HEK293 (cell line): ENCODE results near the gene EMD.
A peak's percentile ranks its signal among the peaks of the same experiment; 100 is the strongest.

Experiments
- BCL11A ChIP-seq: fragments of 450-650 bp; formaldehyde crosslinking; IDR thresholded peaks from 2 replicates; pipeline ENCODE4 v1.5.1; 2016; ENCODE audit warnings: low read depth, missing biosample characterization, missing genetic modification characterization
- IKZF3 ChIP-seq: fragments of 450-650 bp; IDR thresholded peaks from 2 replicates; pipeline ENCODE4 v1.5.0; 2018; ENCODE audit warnings: missing biosample characterization, mild to moderate bottlenecking, missing genetic modification characterization, moderate library complexity
- KLF10 ChIP-seq: fragments of 450-650 bp; IDR thresholded peaks from 2 replicates; pipeline ENCODE4 v1.5.1; 2018; ENCODE audit warnings: missing biosample characterization, mild to moderate bottlenecking, missing genetic modification characterization
- KLF16 ChIP-seq: fragments of 450-650 bp; formaldehyde crosslinking; IDR thresholded peaks from 2 replicates; pipeline ENCODE4 v1.5.1; 2017; ENCODE audit warnings: missing biosample characterization, missing genetic modification characterization
- KLF8 ChIP-seq: fragments of 450-650 bp; formaldehyde crosslinking; IDR thresholded peaks from 2 replicates; pipeline ENCODE4 v1.5.1; 2016; ENCODE audit warnings: missing biosample characterization, missing genetic modification characterization
- KLF9 ChIP-seq: fragments of 450-650 bp; formaldehyde crosslinking; IDR thresholded peaks from 2 replicates; pipeline ENCODE4 v1.5.1; 2016; ENCODE audit warnings: missing biosample characterization, missing genetic modification characterization, low read depth
- ZBTB17 ChIP-seq: fragments of 450-650 bp; formaldehyde crosslinking; IDR thresholded peaks from 2 replicates; pipeline ENCODE4 v1.5.1; 2016; ENCODE audit warnings: missing biosample characterization, missing genetic modification characterization
- ZEB2 ChIP-seq: fragments of 450-650 bp; formaldehyde crosslinking; IDR thresholded peaks from 2 replicates; pipeline ENCODE4 v1.5.1; 2016; ENCODE audit warnings: missing biosample characterization, missing genetic modification characterization
- ZNF138 ChIP-seq: fragments of 450-650 bp; formaldehyde crosslinking; IDR thresholded peaks from 2 replicates; pipeline ENCODE4 v1.5.1; 2016; ENCODE audit warnings: missing biosample characterization, missing genetic modification characterization, borderline replicate concordance
- ZNF155 ChIP-seq: fragments of 450-650 bp; formaldehyde crosslinking; IDR thresholded peaks from 2 replicates; pipeline ENCODE4 v1.5.1; 2016; ENCODE audit warnings: missing biosample characterization, missing genetic modification characterization
- ZNF248 ChIP-seq: fragments of 450-650 bp; formaldehyde crosslinking; IDR thresholded peaks from 2 replicates; pipeline ENCODE4 v1.5.1; 2017; ENCODE audit warnings: missing biosample characterization, missing genetic modification characterization
- ZNF274 ChIP-seq, 2 experiments: fragments of 200-500 bp in 1 of 2; fragments of 450-650 bp in 1 of 2; sonication (Bioruptor generic) in 1 of 2; formaldehyde crosslinking in 1 of 2; IDR thresholded peaks; 2 replicates each; pipeline versions ENCODE4 v1.5.1 to v1.6.1; 2014 to 2016; ENCODE audit warnings: borderline replicate concordance in 1 of 2, inconsistent platforms in 1 of 2, low read length in 1 of 2, missing biosample characterization in 1 of 2, missing genetic modification characterization in 1 of 2
- ZNF560 ChIP-seq: fragments of 450-650 bp; formaldehyde crosslinking; IDR thresholded peaks from 2 replicates; pipeline ENCODE4 v1.5.1; 2017; ENCODE audit warnings: missing biosample characterization, missing genetic modification characterization, borderline replicate concordance
- ZNF571 ChIP-seq: fragments of 450-650 bp; formaldehyde crosslinking; IDR thresholded peaks from 2 replicates; pipeline ENCODE4 v1.5.0; 2017; ENCODE audit warnings: missing biosample characterization, missing genetic modification characterization
- ZNF600 ChIP-seq: fragments of 450-650 bp; formaldehyde crosslinking; IDR thresholded peaks from 2 replicates; pipeline ENCODE4 v1.5.1; 2016; ENCODE audit warnings: missing biosample characterization, missing genetic modification characterization
- ZNF623 ChIP-seq: fragments of 450-650 bp; formaldehyde crosslinking; IDR thresholded peaks from 2 replicates; pipeline ENCODE4 v1.5.1; 2016; ENCODE audit warnings: missing biosample characterization, missing genetic modification characterization
- ZNF645 ChIP-seq: fragments of 450-650 bp; formaldehyde crosslinking; IDR thresholded peaks from 2 replicates; pipeline ENCODE4; 2016; ENCODE audit warnings: missing biosample characterization, missing genetic modification characterization
- ZNF660 ChIP-seq: fragments of 450-650 bp; IDR thresholded peaks from 2 replicates; pipeline ENCODE4 v1.5.1; 2018; ENCODE audit warnings: missing biosample characterization, mild to moderate bottlenecking, missing genetic modification characterization
- ZNF677 ChIP-seq: fragments of 450-650 bp; IDR thresholded peaks from 2 replicates; pipeline ENCODE4 v1.5.0; 2018; ENCODE audit warnings: missing biosample characterization, mild to moderate bottlenecking, missing genetic modification characterization, moderate library complexity
- ZNF792 ChIP-seq: fragments of 450-650 bp; formaldehyde crosslinking; IDR thresholded peaks from 2 replicates; pipeline ENCODE4 v1.5.1; 2016; ENCODE audit warnings: missing biosample characterization, missing genetic modification characterization
- ZSCAN5A ChIP-seq: fragments of 450-650 bp; formaldehyde crosslinking; IDR thresholded peaks from 2 replicates; pipeline ENCODE4 v1.5.1; 2016; ENCODE audit warnings: missing biosample characterization, missing genetic modification characterization
- TF ChIP-seq, protein P1 (sequence below): fragments of 450-650 bp; formaldehyde crosslinking; conservative IDR thresholded peaks from 2 replicates; pipeline ENCODE4 v1.5.1; 2016; ENCODE audit warnings: low read depth, missing biosample characterization, missing genetic modification characterization
- TF ChIP-seq, protein P2 (sequence below): fragments of 450-650 bp; formaldehyde crosslinking; IDR thresholded peaks from 2 replicates; pipeline ENCODE4 v1.5.1; 2016; ENCODE audit warnings: missing biosample characterization, missing genetic modification characterization, borderline replicate concordance
- TF ChIP-seq, protein P3 (sequence below): fragments of 450-650 bp; formaldehyde crosslinking; IDR thresholded peaks from 2 replicates; pipeline ENCODE4 v1.5.1; 2016; ENCODE audit warnings: missing biosample characterization, missing genetic modification characterization
- TF ChIP-seq, protein P4 (sequence below): fragments of 450-650 bp; formaldehyde crosslinking; IDR thresholded peaks from 2 replicates; pipeline ENCODE4 v1.5.1; 2016; ENCODE audit warnings: missing biosample characterization, missing genetic modification characterization

Gene EMD

GRCh38 chrX:154370300-154371016, 8.6 kb upstream of the EMD start (continued):
- TF ChIP-seq, protein P1, sequence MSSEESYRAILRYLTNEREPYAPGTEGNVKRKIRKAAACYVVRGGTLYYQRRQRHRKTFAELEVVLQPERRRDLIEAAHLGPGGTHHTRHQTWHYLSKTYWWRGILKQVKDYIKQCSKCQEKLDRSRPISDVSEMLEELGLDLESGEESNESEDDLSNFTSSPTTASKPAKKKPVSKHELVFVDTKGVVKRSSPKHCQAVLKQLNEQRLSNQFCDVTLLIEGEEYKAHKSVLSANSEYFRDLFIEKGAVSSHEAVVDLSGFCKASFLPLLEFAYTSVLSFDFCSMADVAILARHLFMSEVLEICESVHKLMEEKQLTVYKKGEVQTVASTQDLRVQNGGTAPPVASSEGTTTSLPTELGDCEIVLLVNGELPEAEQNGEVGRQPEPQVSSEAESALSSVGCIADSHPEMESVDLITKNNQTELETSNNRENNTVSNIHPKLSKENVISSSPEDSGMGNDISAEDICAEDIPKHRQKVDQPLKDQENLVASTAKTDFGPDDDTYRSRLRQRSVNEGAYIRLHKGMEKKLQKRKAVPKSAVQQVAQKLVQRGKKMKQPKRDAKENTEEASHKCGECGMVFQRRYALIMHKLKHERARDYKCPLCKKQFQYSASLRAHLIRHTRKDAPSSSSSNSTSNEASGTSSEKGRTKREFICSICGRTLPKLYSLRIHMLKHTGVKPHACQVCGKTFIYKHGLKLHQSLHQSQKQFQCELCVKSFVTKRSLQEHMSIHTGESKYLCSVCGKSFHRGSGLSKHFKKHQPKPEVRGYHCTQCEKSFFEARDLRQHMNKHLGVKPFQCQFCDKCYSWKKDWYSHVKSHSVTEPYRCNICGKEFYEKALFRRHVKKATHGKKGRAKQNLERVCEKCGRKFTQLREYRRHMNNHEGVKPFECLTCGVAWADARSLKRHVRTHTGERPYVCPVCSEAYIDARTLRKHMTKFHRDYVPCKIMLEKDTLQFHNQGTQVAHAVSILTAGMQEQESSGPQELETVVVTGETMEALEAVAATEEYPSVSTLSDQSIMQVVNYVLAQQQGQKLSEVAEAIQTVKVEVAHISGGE: peak; percentile 30; the same call in 1 of the 2 replicates
- TF ChIP-seq ZNF645 (tag by site-specific recombination) (0 out of 2 replicates have a peak, but pooled peaks have one; percentile 64), ZNF274 (IDR thresholded peaks at IDR 0.05; ENCODE audit: low read length) (no peak), ZNF274 (tag by site-specific recombination; IDR thresholded peaks at IDR 0.05; ENCODE audit: borderline replicate concordance) (no peak), ZNF560 (tag by site-specific recombination) (no peak), ZEB2 (tag by site-specific recombination) (no peak), ZNF155 (no peak), ZSCAN5A (no peak), ZNF792 (no peak), ZNF571 (tag by site-specific recombination) (no peak), ZNF677 (tag by site-specific recombination) (0 out of 2 replicates have a peak, but pooled peaks have one; percentile 1), ZBTB17 (tag by site-specific recombination) (no peak), KLF10 (tag by site-specific recombination) (peak; percentile 12; the same call in 1 of the 2 replicates), IKZF3 (tag by site-specific recombination) (no peak), ZNF600 (tag by site-specific recombination) (no peak), ZNF660 (tag by site-specific recombination) (no peak), ZNF248 (tag by site-specific recombination) (no peak), KLF8 (tag by site-specific recombination) (no peak), KLF9 (tag by site-specific recombination) (0 out of 2 replicates have a peak, but pooled peaks have one; percentile 18), ZNF623 (tag by site-specific recombination) (no peak), KLF16 (tag by site-specific recombination) (no peak), ZNF138 (tag by site-specific recombination) (no peak), BCL11A (tag by site-specific recombination) (no peak)
- TF ChIP-seq, protein P2, sequence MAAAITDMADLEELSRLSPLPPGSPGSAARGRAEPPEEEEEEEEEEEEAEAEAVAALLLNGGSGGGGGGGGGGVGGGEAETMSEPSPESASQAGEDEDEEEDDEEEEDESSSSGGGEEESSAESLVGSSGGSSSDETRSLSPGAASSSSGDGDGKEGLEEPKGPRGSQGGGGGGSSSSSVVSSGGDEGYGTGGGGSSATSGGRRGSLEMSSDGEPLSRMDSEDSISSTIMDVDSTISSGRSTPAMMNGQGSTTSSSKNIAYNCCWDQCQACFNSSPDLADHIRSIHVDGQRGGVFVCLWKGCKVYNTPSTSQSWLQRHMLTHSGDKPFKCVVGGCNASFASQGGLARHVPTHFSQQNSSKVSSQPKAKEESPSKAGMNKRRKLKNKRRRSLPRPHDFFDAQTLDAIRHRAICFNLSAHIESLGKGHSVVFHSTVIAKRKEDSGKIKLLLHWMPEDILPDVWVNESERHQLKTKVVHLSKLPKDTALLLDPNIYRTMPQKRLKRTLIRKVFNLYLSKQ (tag by site-specific recombination): no peak
- TF ChIP-seq, protein P3, sequence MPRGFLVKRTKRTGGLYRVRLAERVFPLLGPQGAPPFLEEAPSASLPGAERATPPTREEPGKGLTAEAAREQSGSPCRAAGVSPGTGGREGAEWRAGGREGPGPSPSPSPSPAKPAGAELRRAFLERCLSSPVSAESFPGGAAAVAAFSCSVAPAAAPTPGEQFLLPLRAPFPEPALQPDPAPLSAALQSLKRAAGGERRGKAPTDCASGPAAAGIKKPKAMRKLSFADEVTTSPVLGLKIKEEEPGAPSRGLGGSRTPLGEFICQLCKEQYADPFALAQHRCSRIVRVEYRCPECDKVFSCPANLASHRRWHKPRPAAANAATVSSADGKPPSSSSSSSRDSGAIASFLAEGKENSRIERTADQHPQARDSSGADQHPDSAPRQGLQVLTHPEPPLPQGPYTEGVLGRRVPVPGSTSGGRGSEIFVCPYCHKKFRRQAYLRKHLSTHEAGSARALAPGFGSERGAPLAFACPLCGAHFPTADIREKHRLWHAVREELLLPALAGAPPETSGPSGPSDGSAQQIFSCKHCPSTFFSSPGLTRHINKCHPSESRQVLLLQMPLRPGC (tag by site-specific recombination): no peak
- TF ChIP-seq, protein P4, sequence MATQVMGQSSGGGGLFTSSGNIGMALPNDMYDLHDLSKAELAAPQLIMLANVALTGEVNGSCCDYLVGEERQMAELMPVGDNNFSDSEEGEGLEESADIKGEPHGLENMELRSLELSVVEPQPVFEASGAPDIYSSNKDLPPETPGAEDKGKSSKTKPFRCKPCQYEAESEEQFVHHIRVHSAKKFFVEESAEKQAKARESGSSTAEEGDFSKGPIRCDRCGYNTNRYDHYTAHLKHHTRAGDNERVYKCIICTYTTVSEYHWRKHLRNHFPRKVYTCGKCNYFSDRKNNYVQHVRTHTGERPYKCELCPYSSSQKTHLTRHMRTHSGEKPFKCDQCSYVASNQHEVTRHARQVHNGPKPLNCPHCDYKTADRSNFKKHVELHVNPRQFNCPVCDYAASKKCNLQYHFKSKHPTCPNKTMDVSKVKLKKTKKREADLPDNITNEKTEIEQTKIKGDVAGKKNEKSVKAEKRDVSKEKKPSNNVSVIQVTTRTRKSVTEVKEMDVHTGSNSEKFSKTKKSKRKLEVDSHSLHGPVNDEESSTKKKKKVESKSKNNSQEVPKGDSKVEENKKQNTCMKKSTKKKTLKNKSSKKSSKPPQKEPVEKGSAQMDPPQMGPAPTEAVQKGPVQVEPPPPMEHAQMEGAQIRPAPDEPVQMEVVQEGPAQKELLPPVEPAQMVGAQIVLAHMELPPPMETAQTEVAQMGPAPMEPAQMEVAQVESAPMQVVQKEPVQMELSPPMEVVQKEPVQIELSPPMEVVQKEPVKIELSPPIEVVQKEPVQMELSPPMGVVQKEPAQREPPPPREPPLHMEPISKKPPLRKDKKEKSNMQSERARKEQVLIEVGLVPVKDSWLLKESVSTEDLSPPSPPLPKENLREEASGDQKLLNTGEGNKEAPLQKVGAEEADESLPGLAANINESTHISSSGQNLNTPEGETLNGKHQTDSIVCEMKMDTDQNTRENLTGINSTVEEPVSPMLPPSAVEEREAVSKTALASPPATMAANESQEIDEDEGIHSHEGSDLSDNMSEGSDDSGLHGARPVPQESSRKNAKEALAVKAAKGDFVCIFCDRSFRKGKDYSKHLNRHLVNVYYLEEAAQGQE (tag by site-specific recombination): no peak
